Stimulated activated CD4-positive, alpha-beta T cell treated with anti-CD3 and anti-CD28 coated beads, Interleukin-15, amount 100 ng/mL, for 24 hours (primary cell): ENCODE results near the gene FBXL4.
"Not testable (repeated sequence)": the region's sequence is repeated elsewhere in the genome, so short reads cannot be mapped to it uniquely, and the experiment has no call there.

ENCODE experiments used
- DNase-seq: peaks from one replicate; pipeline ENCODE4 v3.0.0-alpha.2; 2020

FBXL4 gene

GRCh38 chr6:98945311-98946115 lies 2.2 kb downstream of the FBXL4 start:
- no peak for DNase-seq

GRCh38 chr6:98944598-98945081 lies 3.1 kb downstream of the FBXL4 start:
- no peak for DNase-seq

GRCh38 chr6:98944168-98944567 lies 3.6 kb downstream of the FBXL4 start:
- no peak for DNase-seq

GRCh38 chr6:98942263-98942803 lies 5.4 kb downstream of the FBXL4 start:
- DNase-seq, result no peak

GRCh38 chr6:98941319-98941718 lies 6.4 kb downstream of the FBXL4 start:
- no peak for DNase-seq

GRCh38 chr6:98937351-98937750 lies 10.4 kb downstream of the FBXL4 start:
- no peak for DNase-seq

- no peak for DNase-seq
Measured at GRCh38 chr6:98932381-98932780, 15.4 kb downstream of the FBXL4 start.

GRCh38 chr6:98931696-98932095 lies 16.1 kb downstream of the FBXL4 start:
- DNase-seq, result no peak

- no peak for DNase-seq
Measured at GRCh38 chr6:98929498-98930060, 18.2 kb downstream of the FBXL4 start.

GRCh38 chr6:98928688-98929087 lies 19.1 kb downstream of the FBXL4 start:
- no peak for DNase-seq

- no peak for DNase-seq
Measured at GRCh38 chr6:98927534-98927933, 20.2 kb downstream of the FBXL4 start.

GRCh38 chr6:98925831-98926230 lies 21.9 kb downstream of the FBXL4 start:
- no peak for DNase-seq

- DNase-seq, result no peak
Measured at GRCh38 chr6:98924647-98925046, 23.1 kb downstream of the FBXL4 start.

GRCh38 chr6:98920904-98921431 lies 26.8 kb downstream of the FBXL4 start:
- no peak for DNase-seq

GRCh38 chr6:98910946-98911345 lies 36.8 kb downstream of the FBXL4 start:
- not testable (repeated sequence) for DNase-seq

- no peak for DNase-seq
Measured at GRCh38 chr6:98909236-98909635, 38.5 kb downstream of the FBXL4 start.

- DNase-seq, result not testable (repeated sequence)
Measured at GRCh38 chr6:98906342-98906741, 41.4 kb downstream of the FBXL4 start.

GRCh38 chr6:98905759-98906158 lies 42.0 kb downstream of the FBXL4 start:
- no peak for DNase-seq

GRCh38 chr6:98904096-98904495 lies 43.6 kb downstream of the FBXL4 start:
- no peak for DNase-seq

- no peak for DNase-seq
Measured at GRCh38 chr6:98900706-98901105, 47.0 kb downstream of the FBXL4 start.

- no peak for DNase-seq
Measured at GRCh38 chr6:98894810-98895209, 52.9 kb downstream of the FBXL4 start.

- no peak for DNase-seq
Measured at GRCh38 chr6:98887650-98888049, 60.1 kb downstream of the FBXL4 start.

- DNase-seq, result no peak
Measured at GRCh38 chr6:98885330-98885729, 62.4 kb downstream of the FBXL4 start.

- no peak for DNase-seq
Measured at GRCh38 chr6:98880486-98880885, 67.3 kb downstream of the FBXL4 start.
